HepG2 (cell line): ENCODE measurements around the gene ZBTB21. TPM values are rescaled to one million over a fixed set of nuclear protein-coding genes. Genes with fewer than 3 reads are reported as not detected.

Experiments used
- AGO1 ChIP-seq: fragments of 200-400 bp; formaldehyde crosslinking; IDR thresholded peaks from 2 replicates; pipeline ENCODE4 v1.6.1; 2017; ENCODE audit warnings: mild to moderate bottlenecking, low read depth, low read length, moderate library complexity; ENCODE audit not compliant: poor library complexity, severe bottlenecking
- EEA1 ChIP-seq: sonication (generic); formaldehyde crosslinking; IDR thresholded peaks from 2 replicates; pipeline ENCODE4 v1.5.1; 2020; ENCODE audit warnings: mild to moderate bottlenecking, missing genetic modification reagents, borderline replicate concordance
- GATAD1 ChIP-seq: IDR thresholded peaks from 2 replicates; pipeline ENCODE4 v1.6.1; 2016; ENCODE audit warnings: missing genetic modification reagents, missing compliant biosample characterization
- HDAC1 ChIP-seq: sonication (generic); formaldehyde crosslinking; IDR thresholded peaks from 2 replicates; pipeline ENCODE4 v1.5.1; 2020; ENCODE audit warnings: mild to moderate bottlenecking, missing genetic modification reagents
- HNRNPLL ChIP-seq: fragments of 200-400 bp; formaldehyde crosslinking; IDR thresholded peaks from 2 replicates; pipeline ENCODE4 v1.6.1; 2017; ENCODE audit warnings: mild to moderate bottlenecking, low read depth, low read length; ENCODE audit not compliant: poor library complexity, severe bottlenecking
- IKZF1 ChIP-seq: fragments of 450-650 bp; IDR thresholded peaks from 2 replicates; pipeline ENCODE4 v1.7.1; 2016
- IRF2 ChIP-seq: IDR thresholded peaks from 2 replicates; pipeline ENCODE4 v1.6.1; 2018; ENCODE audit warnings: missing genetic modification reagents, missing compliant biosample characterization
- KDM3A ChIP-seq: IDR thresholded peaks from 2 replicates; pipeline ENCODE4 v1.6.1; 2018; ENCODE audit warnings: low read depth, missing compliant biosample characterization
- KDM5A ChIP-seq: fragments of 200-600 bp; sonication (generic); IDR thresholded peaks from 2 replicates; pipeline ENCODE4 v1.7.0; 2018; ENCODE audit warnings: antibody characterized with exemption, mild to moderate bottlenecking, low read length, borderline replicate concordance
- KLF15 ChIP-seq: sonication (generic); formaldehyde crosslinking; IDR thresholded peaks from 2 replicates; pipeline ENCODE4 v1.8.1; 2023; ENCODE audit warnings: borderline replicate concordance, mild to moderate bottlenecking, inconsistent platforms, missing genetic modification reagents, mixed read lengths
- MTA3 ChIP-seq: sonication (generic); formaldehyde crosslinking; IDR thresholded peaks from 2 replicates; pipeline ENCODE4 v1.4.0; 2020; ENCODE audit warnings: missing genetic modification reagents
- MYNN ChIP-seq: sonication (generic); formaldehyde crosslinking; IDR thresholded peaks from 2 replicates; pipeline ENCODE4 v1.4.0; 2020; ENCODE audit warnings: mild to moderate bottlenecking, low read depth, missing genetic modification reagents
- SALL2 ChIP-seq: sonication (generic); formaldehyde crosslinking; IDR thresholded peaks from 2 replicates; pipeline ENCODE4 v1.8.1; 2023; ENCODE audit warnings: mild to moderate bottlenecking, missing genetic modification reagents, inconsistent platforms
- ZBTB21 ChIP-seq: sonication (generic); formaldehyde crosslinking; IDR thresholded peaks from 2 replicates; pipeline ENCODE4 v1.4.0; 2020; ENCODE audit warnings: missing genetic modification reagents
- ZNF225 ChIP-seq: sonication (generic); formaldehyde crosslinking; IDR thresholded peaks from 2 replicates; pipeline ENCODE4 v1.4.0; 2020; ENCODE audit warnings: mild to moderate bottlenecking, missing genetic modification reagents
- ZNF230 ChIP-seq: sonication (generic); formaldehyde crosslinking; IDR thresholded peaks from 2 replicates; pipeline ENCODE4 v1.4.0; 2020; ENCODE audit warnings: mild to moderate bottlenecking, missing genetic modification reagents
- ZNF251 ChIP-seq: sonication (generic); formaldehyde crosslinking; IDR thresholded peaks from 2 replicates; pipeline ENCODE4 v1.9.0; 2021; ENCODE audit warnings: mild to moderate bottlenecking, missing genetic modification reagents
- ZNF329 ChIP-seq: sonication (generic); formaldehyde crosslinking; IDR thresholded peaks from 2 replicates; pipeline ENCODE4 v1.9.0; 2021; ENCODE audit warnings: low read depth, mild to moderate bottlenecking, missing genetic modification reagents
- ZNF33B ChIP-seq: sonication (generic); formaldehyde crosslinking; IDR thresholded peaks from 2 replicates; pipeline ENCODE4 v1.5.1; 2020; ENCODE audit warnings: mild to moderate bottlenecking, missing genetic modification reagents
- ZNF552 ChIP-seq: sonication (generic); formaldehyde crosslinking; IDR thresholded peaks from 2 replicates; pipeline ENCODE4 v1.9.0; 2022; ENCODE audit warnings: missing genetic modification reagents, mild to moderate bottlenecking, borderline replicate concordance
- ZNF562 ChIP-seq: sonication (generic); formaldehyde crosslinking; IDR thresholded peaks from 2 replicates; pipeline ENCODE4 v1.8.0; 2022; ENCODE audit warnings: missing genetic modification reagents, borderline replicate concordance
- ZNF614 ChIP-seq: IDR thresholded peaks from 2 replicates; pipeline ENCODE4 v1.6.1; 2018; ENCODE audit warnings: missing biosample characterization, missing genetic modification reagents, inconsistent platforms, borderline replicate concordance
- ZNF678 ChIP-seq: sonication (generic); formaldehyde crosslinking; IDR thresholded peaks from 2 replicates; pipeline ENCODE4 v1.4.0; 2020; ENCODE audit warnings: mild to moderate bottlenecking, missing genetic modification reagents
- ZNF768 ChIP-seq: sonication (generic); formaldehyde crosslinking; IDR thresholded peaks from 2 replicates; pipeline ENCODE4 v1.4.0; 2020; ENCODE audit warnings: missing genetic modification reagents
- polyA plus RNA-seq, 8 experiments: library from polyadenylated mRNA; depleted of rRNA in 3 of 8; stranded (reverse) in 7 of 8; unstranded in 1 of 8; fragments of >200 nt; fragmentation: Illumina TruSeq in 4 of 8; extraction: Trizol in 4 of 8; gene quantifications; 2 replicates each; pipeline versions ENCODE4 v1.2.1 to v1.2.3, GENCODE V29; 2011 to 2016; ENCODE audit warnings: low read depth in 4 of 8, missing spikeins in 1 of 8, mixed read lengths in 1 of 8; ENCODE audit not compliant: insufficient read depth in 1 of 8
- total RNA-seq, 5 experiments: library from RNA; depleted of rRNA; stranded (reverse); fragments of >200 nt; fragmentation: Illumina TruSeq; extraction: Trizol; gene quantifications; 2 replicates each; pipeline ENCODE4 v1.2.3, GENCODE V29; 2016; ENCODE audit warnings: low read depth in 1 of 5
- TF ChIP-seq, protein P1 (sequence below): IDR thresholded peaks from 2 replicates; pipeline ENCODE4 v1.6.1; 2016; ENCODE audit warnings: low read depth, missing genetic modification reagents, missing compliant biosample characterization
- TF ChIP-seq, protein P2 (sequence below): sonication (generic); formaldehyde crosslinking; IDR thresholded peaks from 2 replicates; pipeline ENCODE4 v1.4.0; 2020; ENCODE audit warnings: mild to moderate bottlenecking, missing genetic modification reagents

Gene ZBTB21
- total and polyA plus RNA-seq, 2 of the 13 experiments (the other 11 are each of a cell fraction or from before 2014, with no cell fraction given), result 4.5 to 6.1 TPM

GRCh38 chr21:41953831-41954653 lies 56.1 kb downstream of the ZBTB21 start, which contains the start of gene C2CD2 (continued):
- TF ChIP-seq, protein P1, sequence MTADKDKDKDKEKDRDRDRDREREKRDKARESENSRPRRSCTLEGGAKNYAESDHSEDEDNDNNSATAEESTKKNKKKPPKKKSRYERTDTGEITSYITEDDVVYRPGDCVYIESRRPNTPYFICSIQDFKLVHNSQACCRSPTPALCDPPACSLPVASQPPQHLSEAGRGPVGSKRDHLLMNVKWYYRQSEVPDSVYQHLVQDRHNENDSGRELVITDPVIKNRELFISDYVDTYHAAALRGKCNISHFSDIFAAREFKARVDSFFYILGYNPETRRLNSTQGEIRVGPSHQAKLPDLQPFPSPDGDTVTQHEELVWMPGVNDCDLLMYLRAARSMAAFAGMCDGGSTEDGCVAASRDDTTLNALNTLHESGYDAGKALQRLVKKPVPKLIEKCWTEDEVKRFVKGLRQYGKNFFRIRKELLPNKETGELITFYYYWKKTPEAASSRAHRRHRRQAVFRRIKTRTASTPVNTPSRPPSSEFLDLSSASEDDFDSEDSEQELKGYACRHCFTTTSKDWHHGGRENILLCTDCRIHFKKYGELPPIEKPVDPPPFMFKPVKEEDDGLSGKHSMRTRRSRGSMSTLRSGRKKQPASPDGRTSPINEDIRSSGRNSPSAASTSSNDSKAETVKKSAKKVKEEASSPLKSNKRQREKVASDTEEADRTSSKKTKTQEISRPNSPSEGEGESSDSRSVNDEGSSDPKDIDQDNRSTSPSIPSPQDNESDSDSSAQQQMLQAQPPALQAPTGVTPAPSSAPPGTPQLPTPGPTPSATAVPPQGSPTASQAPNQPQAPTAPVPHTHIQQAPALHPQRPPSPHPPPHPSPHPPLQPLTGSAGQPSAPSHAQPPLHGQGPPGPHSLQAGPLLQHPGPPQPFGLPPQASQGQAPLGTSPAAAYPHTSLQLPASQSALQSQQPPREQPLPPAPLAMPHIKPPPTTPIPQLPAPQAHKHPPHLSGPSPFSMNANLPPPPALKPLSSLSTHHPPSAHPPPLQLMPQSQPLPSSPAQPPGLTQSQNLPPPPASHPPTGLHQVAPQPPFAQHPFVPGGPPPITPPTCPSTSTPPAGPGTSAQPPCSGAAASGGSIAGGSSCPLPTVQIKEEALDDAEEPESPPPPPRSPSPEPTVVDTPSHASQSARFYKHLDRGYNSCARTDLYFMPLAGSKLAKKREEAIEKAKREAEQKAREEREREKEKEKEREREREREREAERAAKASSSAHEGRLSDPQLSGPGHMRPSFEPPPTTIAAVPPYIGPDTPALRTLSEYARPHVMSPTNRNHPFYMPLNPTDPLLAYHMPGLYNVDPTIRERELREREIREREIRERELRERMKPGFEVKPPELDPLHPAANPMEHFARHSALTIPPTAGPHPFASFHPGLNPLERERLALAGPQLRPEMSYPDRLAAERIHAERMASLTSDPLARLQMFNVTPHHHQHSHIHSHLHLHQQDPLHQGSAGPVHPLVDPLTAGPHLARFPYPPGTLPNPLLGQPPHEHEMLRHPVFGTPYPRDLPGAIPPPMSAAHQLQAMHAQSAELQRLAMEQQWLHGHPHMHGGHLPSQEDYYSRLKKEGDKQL (CRISPR knock-in tag), result no peak
- TF ChIP-seq AGO1 (no peak), HDAC1 (peak; percentile 55), ZNF552 (CRISPR knock-in tag) (no peak), KDM5A (no peak), IRF2 (no peak), ZNF768 (CRISPR knock-in tag) (peak; percentile 55), HNRNPLL (no peak), ZNF562 (no peak), MYNN (no peak), SALL2 (CRISPR knock-in tag) (no peak), ZNF33B (CRISPR knock-in tag) (peak; percentile 85; the same call in 1 of the 2 replicates), ZNF225 (CRISPR knock-in tag) (peak; percentile 63; the same call in 1 of the 2 replicates), MTA3 (CRISPR knock-in tag) (no peak), KLF15 (CRISPR knock-in tag) (no peak), GATAD1 (CRISPR knock-in tag) (peak; percentile 15; the same call in 1 of the 2 replicates), ZNF251 (CRISPR knock-in tag) (no peak), KDM3A (CRISPR knock-in tag) (no peak), ZBTB21 (CRISPR knock-in tag) (no peak), ZNF230 (peak; percentile 71; the same call in 1 of the 2 replicates), ZNF678 (CRISPR knock-in tag) (0 out of 2 replicates have a peak, but pooled peaks have one; percentile 41), ZNF329 (CRISPR knock-in tag) (no peak), EEA1 (CRISPR knock-in tag) (peak; percentile 81; the same call in 1 of the 2 replicates), IKZF1 (no peak), ZNF614 (CRISPR knock-in tag) (no peak)
- TF ChIP-seq, protein P2, sequence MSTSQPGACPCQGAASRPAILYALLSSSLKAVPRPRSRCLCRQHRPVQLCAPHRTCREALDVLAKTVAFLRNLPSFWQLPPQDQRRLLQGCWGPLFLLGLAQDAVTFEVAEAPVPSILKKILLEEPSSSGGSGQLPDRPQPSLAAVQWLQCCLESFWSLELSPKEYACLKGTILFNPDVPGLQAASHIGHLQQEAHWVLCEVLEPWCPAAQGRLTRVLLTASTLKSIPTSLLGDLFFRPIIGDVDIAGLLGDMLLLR (CRISPR knock-in tag), result no peak; the same call in 1 of the 2 replicates
